ENCODE data around the gene ZGPAT. TPM values are rescaled to one million over a fixed set of nuclear protein-coding genes. Genes with fewer than 3 reads are reported as not detected.

ZGPAT gene
- total and polyA plus RNA-seq, 2 of the 8 experiments (the other 6 are each of a cell fraction or from before 2014, with no cell fraction given) = 14.5 to 21.4 TPM

DNA sequence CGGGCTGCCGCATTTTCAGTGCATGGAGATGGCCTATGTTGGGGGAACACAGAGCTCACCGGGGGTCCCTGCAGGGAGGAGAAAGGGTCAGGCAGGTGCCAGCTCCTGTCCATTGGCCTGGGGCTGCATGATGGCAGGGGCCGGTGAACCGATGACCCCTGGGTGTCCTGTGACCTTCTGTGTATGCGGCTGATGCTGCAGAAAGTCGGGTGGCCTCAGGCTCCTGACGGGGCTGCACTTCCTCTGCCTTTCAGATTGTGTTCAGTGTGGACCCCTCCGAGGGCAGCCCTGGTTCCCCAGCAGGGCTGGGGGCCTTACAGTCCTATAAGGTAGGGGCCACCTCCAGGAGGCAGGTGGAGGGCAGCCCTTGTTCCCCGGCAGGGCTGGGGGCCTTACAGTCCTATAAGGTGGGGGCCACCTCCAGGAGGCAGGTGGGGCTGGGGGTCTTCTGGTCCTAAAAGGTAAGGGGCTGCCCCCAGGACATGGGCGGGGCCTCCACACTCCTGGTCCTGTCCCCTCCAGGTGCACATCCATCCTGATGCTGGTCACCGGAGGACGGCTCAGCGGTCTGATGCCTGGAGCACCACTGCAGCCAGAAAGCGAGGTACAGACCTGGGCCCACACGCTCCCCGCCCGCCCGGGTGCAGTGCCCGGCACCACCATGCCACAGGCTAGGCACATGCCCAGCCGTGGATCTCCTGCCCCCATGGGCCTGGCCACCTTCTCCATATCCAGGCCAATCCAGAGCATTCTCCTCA is 22.4 kb upstream of the ZGPAT start (continued):
- TF ChIP-seq USF2 (IDR thresholded peaks at IDR 0.05; ENCODE audit: low read length) (no peak), POLR2A (IDR thresholded peaks at IDR 0.05; ENCODE audit: control extremely low read depth in 1 of 2, low read depth in 2 of 2, low read length in 2 of 2) (no peak), CBX8 (IDR thresholded peaks at IDR 0.05; ENCODE audit: borderline replicate concordance, low read depth, low read length) (no peak)

Measured in H1 (cell line).